ENCODE data around the gene LSM5.

The LSM5 gene

GRCh38 chr7:32532716-32533115, 42.5 kb upstream of the LSM5 start:
- no peak for TF ChIP-seq CTCF (IDR thresholded peaks at IDR 0.05)

GRCh38 chr7:32532086-32532485, 41.9 kb upstream of the LSM5 start:
- no peak for TF ChIP-seq CTCF (IDR thresholded peaks at IDR 0.05)

GRCh38 chr7:32531402-32531801, 41.2 kb upstream of the LSM5 start:
- no peak for TF ChIP-seq CTCF (IDR thresholded peaks at IDR 0.05)

GRCh38 chr7:32525839-32526238, 35.7 kb upstream of the LSM5 start:
- no peak for TF ChIP-seq CTCF (IDR thresholded peaks at IDR 0.05)

GRCh38 chr7:32524631-32525030, 34.5 kb upstream of the LSM5 start:
- no peak for TF ChIP-seq CTCF (IDR thresholded peaks at IDR 0.05)

GRCh38 chr7:32522746-32523530, 32.8 kb upstream of the LSM5 start:
- no peak for TF ChIP-seq CTCF (IDR thresholded peaks at IDR 0.05)

- TF ChIP-seq CTCF (IDR thresholded peaks at IDR 0.05): no peak
Observed at GRCh38 chr7:32519763-32520162, 29.6 kb upstream of the LSM5 start.

All from LNCAP (cell line).